Measurements from ENCODE around the gene CNTNAP2.

DNA sequence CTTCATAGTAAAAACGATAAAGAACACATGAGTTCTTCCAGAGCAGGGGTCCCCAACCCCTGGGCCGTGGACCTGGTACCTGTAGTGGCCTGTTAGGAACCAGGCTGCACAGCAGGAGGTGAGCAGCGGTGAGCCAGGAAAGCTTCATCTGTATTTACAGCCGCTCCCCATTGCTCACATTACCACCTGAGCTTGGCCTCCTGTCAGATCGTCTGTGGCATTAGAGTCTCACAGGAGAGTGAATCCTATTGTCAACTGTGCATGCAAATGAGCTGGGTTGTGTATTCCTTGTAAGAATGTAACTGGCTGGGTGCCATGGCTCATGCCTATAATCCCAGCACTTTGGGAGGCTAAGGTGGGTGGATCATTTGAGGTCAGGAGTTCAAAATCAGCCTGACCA is 229.5 kb downstream of the CNTNAP2 start:
- TF ChIP-seq ZNF274 (IDR thresholded peaks at IDR 0.05; ENCODE audit: low read depth, low read length) (no peak), YY1 (IDR thresholded peaks at IDR 0.05; ENCODE audit: insufficient read depth, insufficient read length) (no peak)
